ENCODE measurements around the gene GGTLC1. TPM values are rescaled to one million over a fixed set of nuclear protein-coding genes. Genes with fewer than 3 reads are reported as not detected.
A peak's percentile ranks its signal among the peaks of the same experiment; 100 is the strongest.
"Not testable (repeated sequence)": the region's sequence is repeated elsewhere in the genome, so short reads cannot be mapped to it uniquely, and the experiment has no call there.

Gene GGTLC1
- total RNA-seq, 2 donors from 2014 or later: not detected

GRCh38 chr20:24007073-24007595 lies 18.6 kb upstream of the GGTLC1 start:
- peaks cover 5% of the 10 kb centered on the region for H3K4me1 Mint-ChIP-seq
- no peaks in the 10 kb centered on the region for H3K9me3 ChIP-seq (ENCODE audit: control insufficient read depth, low read length, poor library complexity, severe bottlenecking)
- ATAC-seq: no peak
- no peak for DNase-seq
- no peak overlapping the region for H3K27ac Mint-ChIP-seq
- H3K4me3 Mint-ChIP-seq: no peak overlapping the region
- H3K27me3 Mint-ChIP-seq: no peaks in the 10 kb centered on the region
- H3K36me3 Mint-ChIP-seq (ENCODE audit: low read depth): no peaks in the 10 kb centered on the region

DNA sequence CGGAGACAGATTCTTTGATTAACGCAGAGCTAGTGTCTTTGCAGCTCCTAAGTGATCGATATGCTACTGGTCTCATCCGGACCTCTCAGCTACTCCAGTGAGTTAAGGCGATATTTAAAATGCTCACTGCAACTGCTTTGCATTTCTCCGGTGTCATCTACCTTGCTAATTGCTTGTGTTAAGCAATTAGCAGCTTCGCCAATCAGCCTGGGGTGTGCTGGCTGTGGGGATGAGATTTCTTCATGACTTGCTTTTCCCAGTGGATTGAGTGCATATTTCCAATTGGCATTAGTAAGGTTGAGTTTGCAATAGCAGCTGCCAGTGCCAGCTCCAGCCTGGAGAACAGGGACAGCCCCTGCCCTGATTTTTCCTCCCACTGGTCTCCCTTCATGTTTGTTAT lies 18.0 kb upstream of the GGTLC1 start:
- H3K4me3 Mint-ChIP-seq: no peak overlapping the region
- no peaks in the 10 kb centered on the region for H3K36me3 Mint-ChIP-seq (ENCODE audit: low read depth)
- no peak for ATAC-seq
- peaks cover 5% of the 10 kb centered on the region for H3K4me1 Mint-ChIP-seq
- no peak overlapping the region for H3K27ac Mint-ChIP-seq
- H3K27me3 Mint-ChIP-seq: no peaks in the 10 kb centered on the region
- no peak for DNase-seq
- H3K9me3 ChIP-seq (ENCODE audit: control insufficient read depth, low read length, poor library complexity, severe bottlenecking): no peaks in the 10 kb centered on the region

DNA sequence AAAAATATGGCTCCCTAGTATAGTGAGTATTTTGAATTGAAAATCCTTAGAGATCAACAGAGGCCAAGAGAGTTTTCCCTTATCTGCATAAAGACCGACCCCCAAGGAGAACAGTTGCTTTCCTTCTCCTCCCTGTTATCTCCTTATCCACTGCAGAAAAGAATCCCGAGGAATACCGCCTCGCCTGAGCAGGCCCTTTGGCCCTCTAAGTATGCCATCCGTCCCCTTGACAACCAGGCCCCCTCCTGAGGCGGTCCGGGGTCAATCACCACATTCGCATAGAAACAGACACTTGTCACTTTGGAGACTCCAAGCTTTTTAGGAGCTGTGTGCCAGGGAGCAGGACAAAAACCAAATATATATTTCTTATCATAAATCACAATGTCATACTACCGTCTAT lies 15.9 kb upstream of the GGTLC1 start:
- H3K9me3 ChIP-seq (ENCODE audit: control insufficient read depth, low read length, poor library complexity, severe bottlenecking): no peaks in the 10 kb centered on the region
- Mint-ChIP-seq H3K4me1 (peaks cover 5% of the 10 kb centered on the region), H3K27me3 (peaks cover 2% of the 10 kb centered on the region), H3K36me3 (ENCODE audit: low read depth) (no peaks in the 10 kb centered on the region), H3K4me3 (no peak overlapping the region), H3K27ac (no peak overlapping the region)
- ATAC-seq (no peak), DNase-seq (no peak)

DNA sequence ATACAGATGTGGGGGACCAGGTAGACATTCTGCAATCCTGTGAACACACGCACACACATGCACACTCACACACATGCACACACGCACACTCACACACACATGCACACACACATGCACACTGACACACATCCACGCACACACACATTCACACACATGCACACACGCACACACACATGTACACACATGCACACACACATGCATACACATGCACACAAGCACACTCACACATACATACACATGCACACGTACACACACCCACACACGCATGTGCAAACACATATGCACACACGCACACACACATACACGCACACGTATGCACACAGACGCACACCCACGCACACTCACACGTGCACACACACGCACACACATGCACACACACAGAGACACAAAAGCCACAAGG lies 14.3 kb upstream of the GGTLC1 start:
- peaks cover 4% of the 10 kb centered on the region for H3K36me3 Mint-ChIP-seq (ENCODE audit: low read depth)
- H3K4me1 Mint-ChIP-seq: no peaks in the 10 kb centered on the region
- H3K27me3 Mint-ChIP-seq: peaks cover 18% of the 10 kb centered on the region
- H3K9me3 ChIP-seq (ENCODE audit: control insufficient read depth, low read length, poor library complexity, severe bottlenecking): no peaks in the 10 kb centered on the region
- DNase-seq (no peak), ATAC-seq (no peak)
- no peak overlapping the region for H3K27ac Mint-ChIP-seq
- H3K4me3 Mint-ChIP-seq: no peak overlapping the region

DNA sequence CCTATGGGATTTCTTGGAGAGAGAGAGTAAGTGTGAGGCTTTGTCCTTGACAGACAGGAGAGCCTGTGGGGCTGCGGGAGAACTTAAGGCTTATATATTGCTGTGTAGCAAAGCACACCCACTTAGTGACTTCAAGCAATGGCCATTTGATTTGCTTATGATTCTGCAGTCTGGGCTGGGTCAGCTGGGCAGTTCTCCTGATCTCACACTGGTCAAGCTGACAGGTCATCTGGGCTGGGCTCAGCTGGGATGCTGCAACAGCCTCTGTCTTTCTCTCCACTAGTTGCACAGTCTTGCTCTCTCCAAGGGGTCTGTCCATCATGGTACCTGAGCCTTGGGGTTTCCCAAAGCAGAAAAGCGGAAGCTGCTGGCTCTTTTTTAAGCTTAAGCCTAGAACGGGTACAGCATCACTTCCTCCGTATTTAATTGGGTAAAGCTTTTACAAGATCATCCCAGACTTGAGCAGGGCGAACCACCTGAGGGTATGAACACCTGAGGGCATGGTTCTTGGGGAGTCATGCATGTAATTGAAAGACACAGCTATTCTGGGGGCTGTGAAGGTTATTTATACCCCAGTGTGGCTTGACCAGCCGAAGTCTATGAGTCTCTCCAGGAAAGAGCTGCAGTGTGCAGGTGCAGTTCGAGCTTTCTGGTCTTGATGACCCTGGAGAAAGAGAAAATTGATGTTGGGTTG lies 13.3 kb upstream of the GGTLC1 start:
- Mint-ChIP-seq H3K27ac (no peak overlapping the region), H3K36me3 (ENCODE audit: low read depth) (peaks cover 4% of the 10 kb centered on the region), H3K4me3 (no peak overlapping the region), H3K4me1 (no peaks in the 10 kb centered on the region), H3K27me3 (peaks cover 22% of the 10 kb centered on the region)
- no peak for ATAC-seq
- no peaks in the 10 kb centered on the region for H3K9me3 ChIP-seq (ENCODE audit: control insufficient read depth, low read length, poor library complexity, severe bottlenecking)
- DNase-seq: no peak

DNA sequence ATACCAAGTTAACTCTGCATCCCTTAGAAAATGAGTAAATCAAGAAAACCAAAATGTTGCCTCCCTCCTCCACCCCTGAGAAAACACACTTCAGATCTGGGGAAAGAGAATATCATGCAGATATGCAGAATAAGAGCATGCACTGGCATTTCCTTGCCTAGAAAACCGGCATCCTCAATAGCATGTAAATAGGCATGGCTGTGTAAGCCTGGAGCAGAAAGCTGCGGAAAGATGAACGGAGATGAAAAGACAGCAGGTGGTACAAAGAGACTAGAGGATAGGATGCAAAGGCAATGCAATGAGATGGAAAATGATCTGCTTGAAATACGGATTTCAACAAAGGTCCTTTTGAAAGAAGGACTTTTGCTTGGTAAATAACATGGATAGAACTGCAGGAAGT lies 10.3 kb upstream of the GGTLC1 start:
- Mint-ChIP-seq H3K4me1 (no peaks in the 10 kb centered on the region), H3K27ac (no peak overlapping the region), H3K4me3 (no peak overlapping the region), H3K27me3 (peaks cover 23% of the 10 kb centered on the region), H3K36me3 (ENCODE audit: low read depth) (peaks cover 4% of the 10 kb centered on the region)
- DNase-seq: no peak
- ATAC-seq: no peak
- H3K9me3 ChIP-seq (ENCODE audit: control insufficient read depth, low read length, poor library complexity, severe bottlenecking): no peaks in the 10 kb centered on the region

DNA sequence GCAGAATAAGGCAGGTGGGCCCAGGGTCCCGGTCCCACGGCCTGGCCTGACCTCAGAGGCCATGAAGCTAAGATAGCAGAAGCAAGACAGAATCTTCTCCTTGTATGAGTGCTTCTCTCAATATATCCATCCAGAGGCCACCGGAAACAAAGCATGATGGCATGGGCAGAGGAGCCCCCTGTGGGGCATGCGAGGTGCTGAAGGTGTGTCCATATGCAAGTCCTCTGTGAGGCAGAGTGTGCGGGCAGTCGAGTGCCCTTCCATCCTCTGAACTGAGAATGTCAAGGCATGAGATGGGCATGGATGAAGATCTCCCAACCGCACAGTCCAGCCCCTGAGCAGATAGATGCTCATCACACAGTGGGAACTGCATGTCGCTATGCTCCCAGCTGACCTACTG lies 9.8 kb upstream of the GGTLC1 start:
- Mint-ChIP-seq H3K4me3 (no peak overlapping the region), H3K27ac (no peak overlapping the region), H3K4me1 (no peaks in the 10 kb centered on the region), H3K27me3 (peaks cover 23% of the 10 kb centered on the region), H3K36me3 (ENCODE audit: low read depth) (peaks cover 4% of the 10 kb centered on the region)
- H3K9me3 ChIP-seq (ENCODE audit: control insufficient read depth, low read length, poor library complexity, severe bottlenecking): no peaks in the 10 kb centered on the region
- ATAC-seq: no peak
- DNase-seq: no peak

DNA sequence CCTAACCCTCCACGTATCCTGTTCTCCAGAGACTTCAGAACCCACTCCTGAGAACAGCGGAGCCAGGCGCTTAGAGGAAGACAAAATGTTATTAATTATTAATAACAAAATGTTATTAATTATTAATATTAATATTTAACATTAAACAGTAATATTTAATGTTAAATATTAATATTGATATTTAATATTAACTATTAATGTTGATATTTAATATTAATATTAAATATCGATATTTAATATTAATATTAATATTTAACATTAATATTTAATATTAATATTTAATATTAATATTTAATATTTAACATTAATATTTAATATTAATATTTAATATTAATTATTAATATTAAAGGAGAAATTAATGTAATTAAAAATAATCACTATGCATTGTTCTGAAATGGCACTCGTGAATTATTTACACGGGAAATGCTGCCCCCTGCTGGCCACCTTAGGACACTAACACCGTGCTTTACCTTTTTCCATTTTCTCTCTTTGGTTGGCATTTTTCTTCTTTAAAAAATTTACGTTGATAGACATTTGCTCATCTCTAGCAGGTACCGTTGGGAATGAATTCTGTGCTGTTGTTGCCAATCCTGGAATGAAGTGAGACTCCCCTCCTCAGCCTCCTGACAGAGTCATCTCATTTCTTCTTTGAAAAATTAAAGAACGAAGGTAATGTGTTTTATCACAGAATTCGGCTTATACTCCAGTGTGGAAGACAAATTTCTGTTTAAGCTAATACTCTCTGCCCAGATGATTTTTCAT lies 7.5 kb upstream of the GGTLC1 start:
- Mint-ChIP-seq H3K36me3 (ENCODE audit: low read depth) (peaks cover 4% of the 10 kb centered on the region), H3K4me1 (no peaks in the 10 kb centered on the region), H3K27me3 (peaks cover 23% of the 10 kb centered on the region), H3K27ac (peak overlapping the region; percentile 75), H3K4me3 (peak overlapping the region; percentile 52)
- no peaks in the 10 kb centered on the region for H3K9me3 ChIP-seq (ENCODE audit: control insufficient read depth, low read length, poor library complexity, severe bottlenecking)
- ATAC-seq (peak; percentile 48), DNase-seq (peak; percentile 22 to 44 (median 31))

DNA sequence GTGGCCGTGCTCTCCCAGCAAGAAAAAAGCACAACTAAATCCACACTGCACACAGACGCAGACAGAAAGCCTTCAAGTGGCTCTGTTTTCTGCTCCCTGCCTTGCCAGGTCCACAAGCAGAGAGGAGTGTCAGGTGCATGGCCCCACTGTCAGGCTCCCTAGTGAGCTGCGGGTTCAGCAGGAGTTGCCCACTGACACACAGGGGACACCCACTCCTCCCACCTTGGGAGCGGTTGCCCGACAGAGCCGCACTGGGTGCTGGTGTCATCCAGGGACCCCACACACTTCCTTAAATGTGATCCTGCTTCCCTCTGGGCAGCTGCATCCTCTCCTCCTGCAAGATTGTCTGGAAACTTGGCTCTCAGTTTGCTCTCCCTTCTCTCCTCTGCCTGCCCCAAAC lies 6.7 kb upstream of the GGTLC1 start:
- H3K36me3 Mint-ChIP-seq (ENCODE audit: low read depth); H3K4me1 Mint-ChIP-seq; DNase-seq; ATAC-seq; H3K27ac Mint-ChIP-seq; H3K4me3 Mint-ChIP-seq; H3K9me3 ChIP-seq (ENCODE audit: control insufficient read depth, low read length, poor library complexity, severe bottlenecking): not testable (repeated sequence)
- peaks cover 23% of the 10 kb centered on the region for H3K27me3 Mint-ChIP-seq

- H3K36me3 Mint-ChIP-seq (ENCODE audit: low read depth); H3K4me3 Mint-ChIP-seq; H3K9me3 ChIP-seq (ENCODE audit: control insufficient read depth, low read length, poor library complexity, severe bottlenecking); H3K4me1 Mint-ChIP-seq; ATAC-seq; DNase-seq; H3K27ac Mint-ChIP-seq: not testable (repeated sequence)
- peaks cover 17% of the 10 kb centered on the region for H3K27me3 Mint-ChIP-seq
These were observed 5.5 kb upstream of the GGTLC1 start for GRCh38 chr20:23994001-23994633.

DNA sequence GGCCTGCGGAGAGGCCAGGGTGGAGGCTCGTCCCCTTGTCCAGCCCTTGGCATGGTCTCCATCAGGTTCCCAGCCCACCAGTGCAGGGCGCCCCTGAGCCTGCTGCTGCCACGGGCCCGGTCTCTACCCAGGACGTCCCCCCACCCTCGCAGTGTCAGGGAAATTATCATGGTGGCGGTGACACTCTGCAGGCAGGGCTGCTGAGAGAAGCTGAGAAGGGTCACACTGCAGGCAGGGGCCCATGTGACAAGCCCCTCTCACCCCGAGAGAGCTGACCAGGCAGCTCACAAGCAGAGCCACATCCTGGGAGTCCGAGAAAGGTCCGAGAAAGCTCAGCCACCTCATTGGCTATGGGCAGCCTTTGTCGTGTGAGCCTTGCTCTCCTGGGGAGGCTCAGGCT lies 4.9 kb upstream of the GGTLC1 start:
- not testable (repeated sequence) for H3K4me1 Mint-ChIP-seq; H3K9me3 ChIP-seq (ENCODE audit: control insufficient read depth, low read length, poor library complexity, severe bottlenecking); DNase-seq; ATAC-seq; H3K27ac Mint-ChIP-seq; H3K4me3 Mint-ChIP-seq; H3K36me3 Mint-ChIP-seq (ENCODE audit: low read depth)
- H3K27me3 Mint-ChIP-seq: peaks cover 11% of the 10 kb centered on the region

DNA sequence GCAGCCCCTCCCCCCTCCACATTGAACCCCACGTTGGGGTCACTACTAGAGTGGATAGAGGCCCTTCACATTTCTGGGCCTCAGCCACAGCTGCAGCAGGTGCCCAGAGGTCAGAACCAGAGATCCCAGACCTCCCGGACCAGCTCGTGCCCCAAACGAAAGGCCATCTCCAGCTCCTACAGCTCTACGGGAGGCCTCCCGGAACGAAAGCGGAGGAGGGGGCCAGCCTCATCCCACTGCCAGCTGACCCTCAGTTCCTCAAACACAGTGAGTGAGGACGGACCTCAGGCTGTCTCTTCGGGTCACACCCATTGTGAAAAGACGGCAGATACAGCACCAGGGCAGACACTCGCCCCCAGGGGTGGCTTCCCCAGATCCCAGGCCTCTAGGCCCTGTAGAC lies 1.7 kb upstream of the GGTLC1 start:
- not testable (repeated sequence) for H3K4me1 Mint-ChIP-seq; DNase-seq; H3K9me3 ChIP-seq (ENCODE audit: control insufficient read depth, low read length, poor library complexity, severe bottlenecking); H3K36me3 Mint-ChIP-seq (ENCODE audit: low read depth); ATAC-seq; H3K27me3 Mint-ChIP-seq; H3K4me3 Mint-ChIP-seq
- peak overlapping the region; percentile 70 for H3K27ac Mint-ChIP-seq

DNA sequence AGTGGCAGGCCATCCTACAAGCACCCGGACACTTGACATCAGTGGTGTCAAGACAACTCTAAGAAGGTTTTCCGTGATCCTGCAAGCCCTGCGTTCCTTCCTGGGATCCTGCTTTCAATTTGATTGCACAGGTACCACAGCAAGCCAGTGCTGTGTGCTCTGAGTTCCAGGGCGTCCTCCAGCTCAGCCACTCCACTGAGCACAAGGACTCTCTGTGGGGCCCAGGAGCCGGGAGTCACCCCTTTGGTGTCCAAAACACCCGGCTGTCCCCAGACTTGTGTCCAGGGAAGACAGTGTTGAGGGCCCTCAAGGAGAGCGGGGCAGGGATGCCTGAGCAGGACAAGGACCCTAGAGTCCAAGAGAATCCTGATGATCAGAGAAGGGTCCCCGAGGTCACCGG lies 387 bp upstream of the GGTLC1 start:
- not testable (repeated sequence) for H3K36me3 Mint-ChIP-seq (ENCODE audit: low read depth); H3K9me3 ChIP-seq (ENCODE audit: control insufficient read depth, low read length, poor library complexity, severe bottlenecking); H3K4me3 Mint-ChIP-seq; H3K27me3 Mint-ChIP-seq; DNase-seq; H3K4me1 Mint-ChIP-seq; ATAC-seq; H3K27ac Mint-ChIP-seq
